SJSA1 (cell line): ENCODE measurements around the gene RNF40. TPM values are rescaled to one million over a fixed set of nuclear protein-coding genes. Genes with fewer than 3 reads are reported as not detected.
A peak's percentile ranks its signal among the peaks of the same experiment; 100 is the strongest.

Source experiments
- DNase-seq, 2 experiments: peaks; one replicate each; pipeline ENCODE4 v3.0.0-alpha.2; 2015 to 2020; ENCODE audit warnings: low spot score in 2 of 2, low read depth in 1 of 2
- H3K27ac ChIP-seq: fragments of 250-450 bp; sonication (Bioruptor Pico); 2 replicates; pipeline ENCODE4 v1.5.1; 2020; ENCODE audit warnings: mild to moderate bottlenecking, moderate library complexity
- H3K27me3 ChIP-seq: fragments of 250-450 bp; sonication (Bioruptor Pico); replicated peaks from 2 replicates; pipeline ENCODE4 v1.5.1; 2020; ENCODE audit warnings: mild to moderate bottlenecking, moderate library complexity
- H3K36me3 ChIP-seq: fragments of 250-450 bp; sonication (Bioruptor Pico); 2 replicates; pipeline ENCODE4 v1.5.1; 2020; ENCODE audit warnings: mild to moderate bottlenecking
- H3K4me1 ChIP-seq: fragments of 250-450 bp; sonication (Bioruptor Pico); replicated peaks from 2 replicates; pipeline ENCODE4 v1.6.1; 2021; ENCODE audit warnings: mild to moderate bottlenecking
- H3K4me3 ChIP-seq: fragments of 250-450 bp; sonication (Bioruptor Pico); 2 replicates; pipeline ENCODE4 v1.5.1; 2020; ENCODE audit warnings: mild to moderate bottlenecking
- H3K9me3 ChIP-seq: fragments of 250-450 bp; sonication (Bioruptor Pico); replicated peaks from 2 replicates; pipeline ENCODE4 v1.5.1; 2020; ENCODE audit warnings: mild to moderate bottlenecking
- total RNA-seq: library from RNA; depleted of rRNA; stranded (reverse); fragments of >200 nt; shearing (Covaris generic); gene quantifications from 2 replicates; pipeline ENCODE4 v1.2.3, GENCODE V29; 2014

Gene RNF40
- total RNA-seq, 1 experiment from 2014 or later, result 103 TPM

DNA sequence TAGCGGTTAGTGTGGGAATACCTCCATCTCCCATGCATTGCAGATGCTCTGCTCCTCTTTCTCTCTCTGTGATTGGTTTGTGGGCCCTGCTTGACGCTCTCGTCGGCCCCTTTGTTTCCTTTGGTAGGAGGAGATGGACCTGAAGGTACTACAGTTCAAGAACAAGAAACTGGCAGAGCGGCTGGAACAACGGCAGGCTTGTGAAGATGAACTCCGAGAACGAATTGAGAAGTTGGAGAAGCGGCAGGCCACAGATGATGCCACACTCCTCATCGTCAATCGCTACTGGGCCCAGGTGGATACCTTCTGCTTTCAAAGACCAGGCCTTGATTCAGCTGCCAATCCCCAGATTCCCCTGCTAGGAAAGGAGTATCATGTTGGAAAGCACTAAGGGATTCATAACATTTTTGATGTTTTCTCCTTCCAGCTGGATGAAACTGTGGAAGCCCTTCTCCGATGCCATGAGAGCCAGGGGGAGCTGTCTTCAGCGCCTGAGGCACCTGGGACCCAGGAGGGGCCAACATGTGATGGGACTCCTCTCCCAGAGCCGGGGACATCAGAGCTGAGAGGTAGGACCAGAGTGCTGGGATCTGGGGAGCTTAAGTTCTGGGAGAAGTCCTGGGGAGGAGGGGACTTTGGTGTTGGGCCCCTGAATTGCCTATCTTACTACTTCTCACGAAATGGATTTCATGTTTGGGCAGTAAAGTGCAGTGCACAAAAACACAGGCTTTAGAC is 1.0 kb downstream of the RNF40 start:
- H3K9me3 ChIP-seq, result no peaks in the 10 kb centered on the region
- peaks cover 72% of the 10 kb centered on the region for H3K36me3 ChIP-seq
- H3K27ac ChIP-seq, result no peak overlapping the region
- H3K27me3 ChIP-seq, result no peaks in the 10 kb centered on the region
- peak overlapping the region; percentile 72 for H3K4me3 ChIP-seq
- no peak for DNase-seq
- peaks cover 17% of the 10 kb centered on the region for H3K4me1 ChIP-seq

DNA sequence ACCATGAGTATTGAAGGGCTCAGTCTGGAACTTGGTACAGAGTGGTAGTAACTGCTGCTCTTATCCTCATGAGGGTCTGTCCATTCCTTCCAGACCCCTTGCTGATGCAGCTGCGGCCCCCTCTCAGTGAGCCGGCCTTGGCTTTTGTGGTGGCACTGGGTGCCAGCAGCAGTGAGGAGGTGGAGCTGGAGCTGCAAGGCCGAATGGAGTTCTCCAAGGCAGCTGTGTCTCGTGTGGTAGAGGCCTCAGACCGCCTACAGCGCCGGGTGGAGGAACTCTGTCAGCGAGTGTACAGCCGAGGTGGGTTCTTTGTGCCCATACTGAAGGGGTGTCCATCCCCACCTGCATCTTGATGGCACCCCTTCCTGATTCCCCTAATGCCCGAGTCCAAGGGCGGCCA is 2.0 kb downstream of the RNF40 start:
- Histone ChIP-seq H3K9me3 (no peaks in the 10 kb centered on the region), H3K4me3 (no peak overlapping the region), H3K36me3 (peaks cover 82% of the 10 kb centered on the region), H3K27me3 (no peaks in the 10 kb centered on the region), H3K27ac (no peak overlapping the region), H3K4me1 (peaks cover 17% of the 10 kb centered on the region)
- no peak for DNase-seq

DNA sequence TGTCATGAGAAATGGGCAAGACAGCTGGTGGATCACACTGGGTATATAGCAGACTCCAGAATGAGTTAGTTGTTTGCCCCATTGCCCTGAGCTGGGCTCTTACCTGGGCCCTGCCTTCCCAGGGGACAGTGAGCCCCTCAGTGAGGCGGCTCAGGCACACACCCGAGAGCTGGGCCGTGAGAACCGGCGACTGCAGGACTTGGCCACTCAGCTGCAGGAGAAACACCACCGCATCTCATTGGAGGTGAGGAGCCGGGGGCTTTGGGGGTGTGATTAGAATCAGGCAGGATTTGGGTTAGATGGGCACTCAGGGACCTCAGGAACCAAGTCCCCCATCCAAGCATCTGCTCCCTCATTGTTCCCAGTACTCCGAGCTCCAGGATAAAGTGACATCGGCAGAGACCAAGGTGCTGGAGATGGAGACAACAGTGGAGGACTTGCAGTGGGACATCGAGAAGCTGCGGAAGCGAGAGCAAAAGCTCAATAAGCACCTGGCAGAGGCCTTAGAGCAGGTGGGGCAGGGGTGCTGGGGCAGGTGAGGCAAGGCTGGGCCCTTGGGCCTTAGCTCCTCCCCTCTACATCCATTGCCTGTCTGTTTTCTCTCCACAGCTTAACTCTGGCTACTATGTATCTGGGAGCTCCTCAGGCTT is 2.8 kb downstream of the RNF40 start:
- H3K4me3 ChIP-seq, result no peak overlapping the region
- H3K27ac ChIP-seq, result no peak overlapping the region
- no peak for DNase-seq
- H3K36me3 ChIP-seq, result peaks cover 82% of the 10 kb centered on the region
- H3K4me1 ChIP-seq, result peaks cover 17% of the 10 kb centered on the region
- no peaks in the 10 kb centered on the region for H3K9me3 ChIP-seq
- H3K27me3 ChIP-seq, result no peaks in the 10 kb centered on the region

DNA sequence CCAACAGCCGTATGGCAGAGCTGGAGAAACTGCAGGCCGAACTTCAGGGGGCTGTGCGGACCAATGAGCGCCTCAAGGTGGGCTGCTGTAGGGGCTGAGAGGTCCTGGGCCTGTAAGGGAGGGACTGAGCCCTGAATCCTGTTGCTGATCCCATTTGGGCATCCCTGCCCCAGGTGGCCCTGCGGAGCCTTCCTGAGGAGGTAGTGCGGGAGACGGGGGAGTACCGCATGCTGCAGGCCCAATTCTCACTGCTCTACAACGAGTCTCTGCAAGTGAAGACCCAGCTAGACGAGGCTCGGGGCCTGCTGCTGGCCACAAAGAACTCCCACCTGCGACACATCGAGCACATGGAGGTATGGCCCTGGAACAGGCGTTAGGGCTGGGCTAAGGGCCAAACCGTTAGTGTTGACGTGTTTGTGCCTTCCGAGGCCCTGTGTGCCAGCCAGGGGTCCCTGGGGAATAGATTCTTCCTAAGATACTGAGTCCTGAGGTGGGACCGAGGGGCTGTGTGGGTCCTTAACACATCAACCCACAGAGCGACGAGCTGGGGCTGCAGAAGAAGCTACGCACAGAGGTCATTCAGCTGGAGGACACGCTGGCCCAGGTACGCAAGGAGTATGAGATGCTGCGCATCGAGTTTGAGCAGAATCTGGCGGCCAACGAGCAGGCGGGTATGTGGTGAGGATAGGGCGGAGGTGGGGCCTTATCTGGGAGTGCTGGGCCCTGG is 4.2 kb downstream of the RNF40 start:
- no peak overlapping the region for H3K4me3 ChIP-seq
- peaks cover 90% of the 10 kb centered on the region for H3K36me3 ChIP-seq
- H3K27ac ChIP-seq, result no peak overlapping the region
- H3K9me3 ChIP-seq, result no peaks in the 10 kb centered on the region
- H3K27me3 ChIP-seq, result no peaks in the 10 kb centered on the region
- H3K4me1 ChIP-seq, result peaks cover 9% of the 10 kb centered on the region
- no peak for DNase-seq

DNA sequence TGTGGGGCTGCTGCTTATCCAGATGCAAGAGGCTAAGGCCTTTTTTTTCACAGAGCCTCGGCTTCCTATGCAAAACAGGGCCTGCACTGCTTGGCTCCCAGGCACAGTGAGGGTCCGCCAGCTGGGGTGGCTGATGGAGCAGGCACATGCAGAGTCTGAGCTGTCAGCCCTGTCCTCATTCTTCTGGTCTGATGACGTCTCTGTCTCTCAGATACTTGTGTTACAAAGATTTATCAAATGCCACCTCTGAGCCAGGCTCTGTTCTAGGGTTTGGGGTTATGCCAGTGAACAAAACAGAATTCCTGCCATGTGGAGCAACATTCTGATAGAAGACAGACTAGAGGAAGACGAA is 4.8 kb downstream of the RNF40 start:
- no peak for DNase-seq
- peaks cover 9% of the 10 kb centered on the region for H3K4me1 ChIP-seq
- H3K27me3 ChIP-seq, result no peaks in the 10 kb centered on the region
- peaks cover 95% of the 10 kb centered on the region for H3K36me3 ChIP-seq
- H3K9me3 ChIP-seq, result no peaks in the 10 kb centered on the region
- H3K4me3 ChIP-seq, result no peak overlapping the region
- no peak overlapping the region for H3K27ac ChIP-seq

DNA sequence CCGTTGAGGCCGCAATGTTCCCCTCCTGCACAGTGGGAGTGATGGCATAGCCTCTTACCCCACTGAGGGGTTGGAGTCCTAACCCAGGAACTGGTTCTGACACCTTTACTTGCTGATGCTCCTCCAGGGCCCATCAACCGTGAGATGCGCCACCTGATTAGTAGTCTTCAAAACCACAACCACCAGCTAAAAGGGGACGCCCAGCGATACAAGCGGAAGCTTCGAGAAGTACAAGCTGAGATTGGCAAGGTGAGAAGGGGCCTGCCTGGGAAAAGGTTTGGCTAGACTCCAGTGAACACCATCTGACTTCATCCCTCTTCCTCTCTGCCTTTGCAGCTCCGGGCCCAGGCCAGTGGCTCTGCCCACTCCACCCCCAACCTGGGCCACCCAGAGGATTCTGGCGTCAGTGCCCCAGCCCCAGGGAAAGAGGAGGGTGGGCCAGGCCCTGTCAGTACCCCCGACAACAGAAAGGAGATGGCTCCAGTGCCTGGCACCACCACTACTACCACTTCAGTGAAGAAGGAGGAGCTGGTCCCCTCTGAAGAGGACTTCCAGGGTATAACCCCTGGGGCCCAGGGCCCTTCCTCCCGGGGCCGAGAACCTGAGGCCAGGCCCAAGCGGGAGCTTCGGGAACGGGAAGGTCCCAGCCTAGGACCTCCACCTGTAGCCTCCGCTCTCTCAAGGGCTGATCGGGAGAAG is 5.8 kb downstream of the RNF40 start:
- no peak overlapping the region for H3K27ac ChIP-seq
- DNase-seq, result no peak
- no peaks in the 10 kb centered on the region for H3K27me3 ChIP-seq
- H3K36me3 ChIP-seq, result peaks cover 97% of the 10 kb centered on the region
- H3K9me3 ChIP-seq, result no peaks in the 10 kb centered on the region
- peaks cover 7% of the 10 kb centered on the region for H3K4me1 ChIP-seq
- H3K4me3 ChIP-seq, result no peak overlapping the region

DNA sequence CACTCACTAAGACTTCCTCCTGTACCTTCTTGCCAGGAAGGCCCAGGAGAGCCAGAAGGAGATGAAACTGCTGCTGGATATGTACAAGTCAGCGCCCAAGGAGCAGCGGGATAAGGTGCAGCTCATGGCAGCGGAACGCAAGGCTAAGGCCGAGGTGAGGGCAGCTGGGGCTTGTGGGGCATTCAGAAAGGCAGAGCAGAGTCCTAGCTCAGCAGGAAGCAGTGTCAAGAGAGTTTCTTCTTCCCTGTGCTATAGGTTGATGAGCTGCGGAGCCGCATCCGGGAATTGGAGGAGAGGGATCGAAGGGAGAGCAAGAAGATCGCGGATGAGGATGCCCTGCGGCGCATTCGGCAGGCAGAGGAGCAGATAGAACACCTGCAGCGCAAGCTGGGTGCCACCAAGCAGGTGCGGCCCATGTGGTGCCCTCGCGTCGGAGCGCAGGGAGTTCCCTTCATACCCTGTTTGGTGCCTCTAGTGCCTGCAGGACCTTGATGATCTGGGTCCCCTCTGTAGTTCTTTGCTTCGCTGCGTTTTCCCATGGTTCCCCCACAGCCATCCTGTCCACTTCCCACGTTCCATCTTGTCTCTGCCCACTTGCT is 6.6 kb downstream of the RNF40 start:
- no peak for DNase-seq
- Histone ChIP-seq H3K4me3 (no peak overlapping the region), H3K9me3 (no peaks in the 10 kb centered on the region), H3K4me1 (no peaks in the 10 kb centered on the region), H3K27ac (no peak overlapping the region), H3K27me3 (no peaks in the 10 kb centered on the region), H3K36me3 (peaks cover 97% of the 10 kb centered on the region)

DNA sequence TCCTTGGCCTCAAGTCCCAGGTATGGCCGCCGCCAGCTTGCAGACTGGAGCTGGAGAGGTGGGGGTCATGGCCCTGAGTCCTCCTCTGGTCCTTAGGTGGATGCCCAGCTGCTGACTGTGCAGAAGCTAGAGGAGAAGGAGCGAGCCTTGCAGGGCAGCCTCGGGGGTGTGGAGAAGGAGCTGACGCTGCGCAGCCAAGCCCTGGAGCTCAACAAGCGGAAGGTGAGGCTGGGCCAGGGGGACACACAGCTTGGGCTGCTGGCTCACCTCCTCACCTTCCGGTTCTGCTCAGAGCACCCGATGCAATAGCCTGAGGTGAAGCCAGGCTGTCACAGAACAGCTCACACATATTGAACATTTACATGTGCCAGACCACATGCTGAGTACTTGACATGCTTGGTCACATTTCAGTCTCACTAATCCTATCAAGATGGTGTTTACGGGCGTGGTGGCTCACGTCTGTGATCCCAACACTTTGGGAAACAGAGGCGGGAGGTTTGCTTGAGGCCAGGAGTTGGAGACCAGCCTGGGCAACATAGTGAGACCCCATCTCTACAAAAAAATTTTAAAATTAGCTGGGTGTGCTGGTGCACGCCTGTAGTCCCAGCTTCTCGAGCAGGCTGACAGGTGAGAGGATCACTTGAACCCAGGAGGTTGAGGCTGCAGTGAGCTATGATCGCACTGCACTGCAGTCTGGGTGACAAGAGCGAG is 7.4 kb downstream of the RNF40 start:
- no peaks in the 10 kb centered on the region for H3K27me3 ChIP-seq
- no peaks in the 10 kb centered on the region; the same call in 1 of the 2 replicates for H3K4me1 ChIP-seq
- no peak overlapping the region for H3K27ac ChIP-seq
- no peak for DNase-seq
- H3K9me3 ChIP-seq, result no peaks in the 10 kb centered on the region
- no peak overlapping the region for H3K4me3 ChIP-seq
- H3K36me3 ChIP-seq, result peaks cover 97% of the 10 kb centered on the region

DNA sequence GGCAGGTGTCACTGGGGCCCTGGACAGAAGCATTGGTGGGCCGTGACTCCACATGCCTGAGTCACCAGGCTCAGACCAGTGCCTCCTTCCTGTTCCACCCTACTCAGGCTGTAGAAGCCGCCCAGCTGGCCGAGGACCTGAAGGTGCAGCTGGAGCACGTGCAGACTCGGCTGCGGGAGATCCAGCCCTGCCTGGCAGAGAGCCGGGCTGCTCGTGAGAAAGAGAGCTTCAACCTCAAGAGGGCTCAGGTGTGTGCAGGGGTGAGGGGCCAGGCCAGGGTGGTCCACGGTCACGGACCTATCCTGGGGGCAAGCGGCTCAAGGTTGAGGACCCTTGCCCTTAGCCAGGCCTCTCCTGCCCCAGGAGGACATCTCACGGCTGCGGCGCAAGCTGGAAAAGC is 9.6 kb downstream of the RNF40 start:
- no peak overlapping the region for H3K27ac ChIP-seq
- peaks cover 90% of the 10 kb centered on the region for H3K36me3 ChIP-seq
- H3K27me3 ChIP-seq, result no peaks in the 10 kb centered on the region
- no peak for DNase-seq
- peaks cover 21% of the 10 kb centered on the region for H3K4me1 ChIP-seq
- no peak overlapping the region for H3K4me3 ChIP-seq
- H3K9me3 ChIP-seq, result no peaks in the 10 kb centered on the region

DNA sequence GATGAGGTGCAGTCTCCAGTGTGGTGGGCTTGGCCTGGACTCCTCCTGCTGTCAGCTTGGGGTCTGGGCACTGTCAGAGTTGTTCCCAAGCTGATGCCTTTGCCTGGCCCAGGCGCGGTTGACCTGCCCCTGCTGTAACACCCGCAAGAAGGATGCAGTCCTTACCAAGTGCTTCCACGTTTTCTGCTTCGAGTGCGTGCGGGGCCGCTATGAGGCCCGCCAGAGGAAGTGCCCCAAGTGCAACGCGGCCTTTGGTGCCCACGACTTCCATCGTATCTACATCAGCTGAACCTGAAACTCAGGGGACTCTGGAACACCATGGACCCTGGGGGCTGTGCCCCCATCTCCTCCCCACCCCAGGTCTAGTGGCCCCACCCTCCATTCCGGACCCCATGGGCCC is 11.7 kb downstream of the RNF40 start:
- H3K27ac ChIP-seq, result no peak overlapping the region
- H3K9me3 ChIP-seq, result no peaks in the 10 kb centered on the region
- H3K27me3 ChIP-seq, result no peaks in the 10 kb centered on the region
- peaks cover 21% of the 10 kb centered on the region for H3K4me1 ChIP-seq
- peaks cover 87% of the 10 kb centered on the region for H3K36me3 ChIP-seq
- no peak for DNase-seq
- H3K4me3 ChIP-seq, result no peak overlapping the region

DNA sequence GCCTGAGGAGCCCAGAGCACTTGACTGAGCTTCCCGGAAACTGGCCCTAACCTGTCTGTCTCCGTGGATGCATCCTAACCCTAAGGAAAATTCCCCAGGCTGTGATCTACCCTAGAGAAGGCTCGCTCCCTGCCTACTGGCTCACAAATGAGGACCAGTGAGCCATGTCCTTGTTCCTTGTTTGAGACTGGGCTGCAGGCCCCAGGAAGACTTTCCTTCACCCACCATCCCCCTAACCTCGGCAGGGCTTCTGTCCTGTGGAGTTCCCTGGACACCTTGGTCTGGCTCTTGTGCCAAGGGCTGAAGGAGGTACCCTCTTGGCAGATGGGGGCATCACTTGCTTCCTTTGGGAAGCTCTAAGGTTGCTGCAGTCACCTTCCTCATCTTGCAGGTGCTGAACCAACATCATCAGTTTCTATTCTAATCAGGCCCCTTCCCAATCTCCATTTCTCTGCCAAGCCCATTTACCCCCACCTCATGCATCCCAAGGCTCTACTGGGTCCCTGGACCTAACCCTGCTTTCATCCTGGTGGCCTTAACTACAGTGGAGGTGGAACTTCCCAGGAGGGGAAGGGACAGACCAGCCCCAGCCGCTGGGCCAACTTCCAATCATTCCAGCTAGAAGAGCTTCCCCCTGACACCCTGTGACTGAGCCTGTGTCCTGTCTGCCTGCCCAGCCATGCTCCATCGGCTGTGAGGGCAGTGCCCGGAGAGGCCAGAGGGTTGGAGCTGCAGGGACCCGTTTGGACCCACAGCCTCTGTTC is 12.4 kb downstream of the RNF40 start:
- Histone ChIP-seq H3K4me1 (peaks cover 21% of the 10 kb centered on the region), H3K4me3 (peak overlapping the region; percentile 51; the same call in 1 of the 2 replicates), H3K27me3 (no peaks in the 10 kb centered on the region), H3K27ac (no peak overlapping the region), H3K36me3 (peaks cover 87% of the 10 kb centered on the region), H3K9me3 (no peaks in the 10 kb centered on the region)
- DNase-seq, result no peak

DNA sequence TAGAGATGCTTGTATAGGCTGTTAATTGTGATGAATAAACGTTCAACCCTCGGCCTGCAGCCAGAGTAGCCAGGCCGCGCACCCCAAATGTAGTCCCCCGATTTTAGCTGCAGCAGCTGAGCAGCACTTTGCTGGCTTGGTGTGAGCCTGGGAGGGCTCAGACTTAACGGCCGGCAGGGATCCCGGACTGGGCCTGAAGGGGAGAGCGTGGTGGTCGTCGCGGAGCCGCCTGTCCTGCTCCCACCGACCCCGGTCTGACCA is 12.9 kb downstream of the RNF40 start:
- Histone ChIP-seq H3K9me3 (no peaks in the 10 kb centered on the region), H3K4me1 (peaks cover 21% of the 10 kb centered on the region), H3K36me3 (peaks cover 88% of the 10 kb centered on the region), H3K4me3 (peak overlapping the region; percentile 51), H3K27me3 (no peaks in the 10 kb centered on the region), H3K27ac (peak overlapping the region; percentile 58; the same call in 1 of the 2 replicates)
- DNase-seq, result no peak
